GM12892 (cell line): ENCODE results near the gene SLC6A3.

ENCODE experiments used
- POLR2A ChIP-seq: IDR thresholded peaks from 2 replicates; pipeline ENCODE4 v1.6.1; 2011; ENCODE audit warnings: low read depth, low read length, control low read depth
- POLR2AphosphoS5 ChIP-seq: IDR thresholded peaks from 2 replicates; pipeline ENCODE4 v1.6.1; 2011; ENCODE audit warnings: low read depth, low read length, control low read depth
- TAF1 ChIP-seq: IDR thresholded peaks from 2 replicates; pipeline ENCODE4 v1.6.1; 2011; ENCODE audit warnings: low read depth, mild to moderate bottlenecking, control low read depth, low read length, borderline replicate concordance

DNA sequence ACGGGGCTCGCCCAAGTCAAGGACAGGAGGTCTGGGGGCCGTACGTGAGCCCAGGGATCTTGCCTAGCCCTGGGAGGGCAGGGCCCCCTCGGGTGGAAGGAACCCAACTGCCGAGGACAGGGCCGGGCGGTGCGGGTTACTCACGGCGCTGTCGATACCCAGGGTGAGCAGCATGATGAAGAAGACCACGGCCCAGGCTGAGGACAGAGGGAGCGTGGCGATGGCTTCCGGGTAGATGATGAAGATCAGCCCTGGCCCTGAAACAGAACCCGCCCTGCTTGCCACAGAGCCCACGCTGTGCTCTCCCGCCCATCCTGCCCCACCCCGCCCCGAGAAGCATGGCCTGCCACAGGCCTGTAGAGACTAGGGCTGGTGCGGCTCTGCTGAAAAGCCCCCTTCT lies 34.1 kb downstream of the SLC6A3 start:
- TF ChIP-seq POLR2A, result no peak
- TF ChIP-seq POLR2AphosphoS5, result no peak
- no peak for TF ChIP-seq TAF1
